HL-60 (cell line): ENCODE measurements around the gene UGT2B10.

Source experiments
- CTCF ChIP-seq: IDR thresholded peaks from one replicate; pipeline ENCODE4 v1.5.1; 2011; ENCODE audit warnings: low read length, control low read depth, inconsistent platforms; ENCODE audit not compliant: insufficient read depth
- GABPA ChIP-seq: IDR thresholded peaks from 2 replicates; pipeline ENCODE4 v1.6.1; 2012; ENCODE audit warnings: low read depth
- POLR2AphosphoS5 ChIP-seq: IDR thresholded peaks from 2 replicates; pipeline ENCODE4 v1.6.1; 2012; ENCODE audit warnings: low read depth
- SPI1 ChIP-seq: IDR thresholded peaks from 2 replicates; pipeline ENCODE4 v1.6.1; 2012; ENCODE audit warnings: low read depth, mild to moderate bottlenecking, borderline replicate concordance
- TF ChIP-seq, protein P1 (sequence below): IDR thresholded peaks from 2 replicates; pipeline ENCODE4 v1.6.1; 2012; ENCODE audit warnings: low read depth; ENCODE audit not compliant: insufficient replicate concordance

GRCh38 chr4:68861057-68861456 is 45.3 kb downstream of the UGT2B10 start:
- TF ChIP-seq SPI1 (no peak), CTCF (no peak), GABPA (no peak), POLR2AphosphoS5 (no peak)
- TF ChIP-seq, protein P1, sequence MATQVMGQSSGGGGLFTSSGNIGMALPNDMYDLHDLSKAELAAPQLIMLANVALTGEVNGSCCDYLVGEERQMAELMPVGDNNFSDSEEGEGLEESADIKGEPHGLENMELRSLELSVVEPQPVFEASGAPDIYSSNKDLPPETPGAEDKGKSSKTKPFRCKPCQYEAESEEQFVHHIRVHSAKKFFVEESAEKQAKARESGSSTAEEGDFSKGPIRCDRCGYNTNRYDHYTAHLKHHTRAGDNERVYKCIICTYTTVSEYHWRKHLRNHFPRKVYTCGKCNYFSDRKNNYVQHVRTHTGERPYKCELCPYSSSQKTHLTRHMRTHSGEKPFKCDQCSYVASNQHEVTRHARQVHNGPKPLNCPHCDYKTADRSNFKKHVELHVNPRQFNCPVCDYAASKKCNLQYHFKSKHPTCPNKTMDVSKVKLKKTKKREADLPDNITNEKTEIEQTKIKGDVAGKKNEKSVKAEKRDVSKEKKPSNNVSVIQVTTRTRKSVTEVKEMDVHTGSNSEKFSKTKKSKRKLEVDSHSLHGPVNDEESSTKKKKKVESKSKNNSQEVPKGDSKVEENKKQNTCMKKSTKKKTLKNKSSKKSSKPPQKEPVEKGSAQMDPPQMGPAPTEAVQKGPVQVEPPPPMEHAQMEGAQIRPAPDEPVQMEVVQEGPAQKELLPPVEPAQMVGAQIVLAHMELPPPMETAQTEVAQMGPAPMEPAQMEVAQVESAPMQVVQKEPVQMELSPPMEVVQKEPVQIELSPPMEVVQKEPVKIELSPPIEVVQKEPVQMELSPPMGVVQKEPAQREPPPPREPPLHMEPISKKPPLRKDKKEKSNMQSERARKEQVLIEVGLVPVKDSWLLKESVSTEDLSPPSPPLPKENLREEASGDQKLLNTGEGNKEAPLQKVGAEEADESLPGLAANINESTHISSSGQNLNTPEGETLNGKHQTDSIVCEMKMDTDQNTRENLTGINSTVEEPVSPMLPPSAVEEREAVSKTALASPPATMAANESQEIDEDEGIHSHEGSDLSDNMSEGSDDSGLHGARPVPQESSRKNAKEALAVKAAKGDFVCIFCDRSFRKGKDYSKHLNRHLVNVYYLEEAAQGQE: no peak
